Activated T-cell treated with anti-CD3 and anti-CD28 coated beads, Interleukin-2, amount 50 U/mL, for 1 hour (primary cell): ENCODE measurements around the gene CNPPD1.

Experiments
- DNase-seq: peaks from one replicate; pipeline ENCODE4 v3.0.0-alpha.2; 2020

CNPPD1 gene

GRCh38 chr2:219158025-219158424 lies 18.7 kb downstream of the CNPPD1 start:
- DNase-seq, result no peak

GRCh38 chr2:219157396-219157795 lies 19.3 kb downstream of the CNPPD1 start:
- DNase-seq, result no peak

GRCh38 chr2:219155054-219155644 lies 21.6 kb downstream of the CNPPD1 start:
- DNase-seq, result no peak

GRCh38 chr2:219149667-219150066 lies 27.1 kb downstream of the CNPPD1 start:
- no peak for DNase-seq

GRCh38 chr2:219142329-219142728 lies 34.4 kb downstream of the CNPPD1 start:
- no peak for DNase-seq

GRCh38 chr2:219140722-219141121 lies 36.0 kb downstream of the CNPPD1 start:
- no peak for DNase-seq

- no peak for DNase-seq
These were observed 42.7 kb downstream of the CNPPD1 start for GRCh38 chr2:219133976-219134375.

- DNase-seq, result no peak
These were observed 45.0 kb downstream of the CNPPD1 start for GRCh38 chr2:219131744-219132143.

- no peak for DNase-seq
These were observed 45.4 kb downstream of the CNPPD1 start for GRCh38 chr2:219131327-219131726.

- DNase-seq, result no peak
These were observed 47.1 kb downstream of the CNPPD1 start for GRCh38 chr2:219129589-219129988.

- no peak for DNase-seq
These were observed 48.3 kb downstream of the CNPPD1 start for GRCh38 chr2:219128396-219128795.

- no peak for DNase-seq
These were observed 49.6 kb downstream of the CNPPD1 start for GRCh38 chr2:219127037-219127635.

GRCh38 chr2:219126555-219126954 lies 50.2 kb downstream of the CNPPD1 start:
- no peak for DNase-seq

- no peak for DNase-seq
These were observed 50.8 kb downstream of the CNPPD1 start for GRCh38 chr2:219125886-219126270.

GRCh38 chr2:219125225-219125885 lies 51.4 kb downstream of the CNPPD1 start:
- no peak for DNase-seq

GRCh38 chr2:219124381-219125110 lies 52.2 kb downstream of the CNPPD1 start:
- no peak for DNase-seq

- no peak for DNase-seq
These were observed 53.2 kb downstream of the CNPPD1 start for GRCh38 chr2:219123356-219124135.

GRCh38 chr2:219122202-219122980 lies 54.3 kb downstream of the CNPPD1 start:
- no peak for DNase-seq
